GM21515 (cell line): Measurements from ENCODE around the gene DBH.
"Not testable (repeated sequence)": the region's sequence is repeated elsewhere in the genome, so short reads cannot be mapped to it uniquely, and the experiment has no call there.

Experiments
- ATAC-seq: cut with Tn5 transposase; IDR thresholded peaks from one replicate; pipeline ENCODE4 v1.9.1; 2021; ENCODE audit not compliant: unreplicated experiment

DBH gene

GRCh38 chr9:133621725-133622267, 14.4 kb upstream of the DBH start:
- no peak for ATAC-seq

DNA sequence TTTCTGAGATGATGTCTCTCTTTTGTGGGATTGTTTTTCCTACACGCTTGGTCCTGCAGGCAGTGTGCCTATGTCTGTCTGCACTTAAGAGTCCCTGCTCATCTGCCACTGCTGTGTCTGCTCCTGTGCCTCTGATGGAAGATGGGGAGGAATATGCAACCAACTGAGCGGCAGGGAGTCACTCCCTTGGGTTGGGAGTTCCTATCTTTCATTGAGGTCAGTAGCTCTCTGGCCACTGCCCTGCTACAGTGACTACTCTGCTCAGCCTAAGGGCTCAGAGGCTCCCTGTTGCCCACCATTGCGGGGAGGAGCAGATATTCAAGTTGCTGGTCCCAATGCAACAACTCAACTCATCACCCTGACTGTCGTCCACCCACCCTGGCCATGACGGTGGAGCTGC, 13.6 kb upstream of the DBH start:
- no peak for ATAC-seq

GRCh38 chr9:133626008-133626407, 10.2 kb upstream of the DBH start:
- not testable (repeated sequence) for ATAC-seq

DNA sequence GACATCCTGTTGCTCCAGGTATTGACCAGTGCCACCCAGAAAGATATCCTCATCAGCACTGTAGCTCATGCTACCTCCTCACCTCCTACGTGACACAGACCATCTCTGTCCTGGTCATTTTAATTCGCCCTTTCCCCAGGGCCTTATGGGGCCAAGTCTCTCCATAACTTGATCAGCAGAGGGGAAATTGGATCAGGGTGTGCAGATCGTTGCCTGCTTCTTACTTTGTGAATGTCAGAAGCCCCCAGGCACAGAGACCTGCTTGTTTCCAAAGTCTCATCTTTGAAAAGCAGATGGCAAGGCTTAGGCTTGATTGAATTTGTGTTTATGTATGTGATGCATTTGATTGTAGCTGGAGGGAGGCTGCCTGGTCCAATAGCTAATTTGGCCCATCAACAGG, 8.8 kb upstream of the DBH start:
- ATAC-seq, result no peak

DNA sequence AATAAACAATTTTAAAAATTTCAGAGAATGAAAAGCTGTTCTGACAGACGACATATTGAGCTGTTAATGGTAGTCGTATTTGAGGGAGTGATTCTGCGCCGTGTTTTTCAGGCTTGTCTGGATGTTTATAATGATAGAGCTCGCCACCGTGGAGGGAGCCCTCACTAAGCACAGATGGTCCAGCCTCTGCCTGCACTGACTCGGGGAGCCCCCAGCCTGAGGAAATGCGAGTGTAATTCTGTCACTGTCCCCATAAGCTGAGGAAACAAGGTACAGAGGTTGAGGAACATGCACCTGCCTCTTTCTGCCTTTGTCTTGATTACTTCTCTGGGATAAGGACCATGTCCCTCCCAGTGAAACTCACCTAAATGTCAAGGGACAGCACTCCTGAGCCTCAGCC, 7.4 kb upstream of the DBH start:
- ATAC-seq, result no peak

GRCh38 chr9:133629221-133630110, 6.7 kb upstream of the DBH start:
- ATAC-seq, result no peak

DNA sequence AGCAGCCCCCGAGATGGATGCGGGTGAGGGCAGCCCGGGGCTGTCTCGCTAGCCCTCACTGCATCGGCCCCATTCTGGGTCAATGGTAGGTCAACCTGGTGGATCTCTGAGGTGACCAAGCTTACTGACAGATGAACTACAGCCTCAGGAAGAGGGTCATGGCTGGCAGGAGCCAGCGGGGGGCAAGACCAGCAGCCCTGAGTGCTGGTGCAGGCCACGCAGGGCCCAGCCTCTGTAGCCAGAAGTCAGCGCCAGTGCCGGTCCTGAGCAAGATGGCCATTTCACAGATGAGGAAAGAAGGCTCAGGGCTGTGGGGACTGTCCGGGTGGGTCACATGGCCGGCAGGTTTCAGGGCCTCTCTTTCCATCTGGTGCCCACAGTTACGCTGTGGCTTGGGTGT, 5.1 kb upstream of the DBH start:
- no peak for ATAC-seq

GRCh38 chr9:133632806-133633680, 3.1 kb upstream of the DBH start:
- no peak for ATAC-seq

- no peak for ATAC-seq
These were observed 2.5 kb upstream of the DBH start for GRCh38 chr9:133633681-133634080.

DNA sequence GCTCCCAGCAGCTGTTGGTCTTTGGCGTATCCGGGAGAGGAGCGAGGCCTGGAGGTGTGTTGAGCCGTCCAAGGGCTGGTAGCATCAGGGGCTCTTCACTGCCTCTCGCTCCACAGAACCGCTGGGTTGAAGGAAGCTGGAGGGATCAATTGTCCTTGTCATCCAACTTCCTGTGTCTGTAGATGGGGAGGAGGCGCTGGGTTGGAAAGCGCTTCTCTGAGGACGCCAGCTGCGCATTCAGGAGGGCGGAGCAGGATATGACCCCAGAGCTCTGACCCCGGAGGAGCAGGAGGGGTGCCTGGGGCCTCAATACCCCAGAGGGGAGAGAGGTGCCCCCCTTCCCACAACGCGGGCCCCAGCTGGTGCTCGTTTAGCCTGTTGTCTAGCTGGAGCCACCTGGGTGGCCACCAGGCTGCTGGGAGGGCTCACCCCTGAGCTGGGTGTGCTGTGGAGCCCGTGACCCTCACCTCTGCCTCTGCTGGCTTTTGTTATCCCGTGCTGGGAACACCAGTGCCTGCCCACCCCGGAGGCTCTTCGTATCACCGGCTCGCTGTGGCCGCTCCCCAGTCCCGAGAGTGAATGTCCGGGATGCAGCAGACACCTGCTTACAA, 2.0 kb upstream of the DBH start:
- no peak for ATAC-seq

DNA sequence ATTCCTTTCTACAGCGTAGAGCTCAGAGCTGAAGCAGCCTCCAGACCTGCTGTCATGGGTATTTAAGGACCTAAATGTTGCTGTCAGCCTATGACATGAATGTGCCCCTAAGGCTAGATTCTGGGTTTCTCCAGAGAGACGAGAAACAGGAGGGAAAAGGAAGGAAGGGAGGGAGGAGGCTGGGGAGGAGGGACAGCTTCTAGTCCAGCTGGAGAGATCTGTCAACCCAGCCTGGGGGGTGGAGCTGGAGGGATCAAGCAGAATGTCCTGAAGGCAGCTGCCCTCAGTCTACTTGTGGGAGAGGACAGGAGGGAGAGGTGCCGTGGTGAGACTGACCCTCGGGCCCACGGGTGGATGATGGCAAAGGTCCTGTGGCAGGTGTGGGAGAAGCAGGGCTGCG, 1.1 kb upstream of the DBH start:
- ATAC-seq, result no peak

- ATAC-seq, result no peak
These were observed 739 bp downstream of the DBH start for GRCh38 chr9:133636902-133637301.

GRCh38 chr9:133637451-133638055, 1.4 kb downstream of the DBH start:
- ATAC-seq, result no peak

- no peak for ATAC-seq
These were observed 1.9 kb downstream of the DBH start for GRCh38 chr9:133638076-133638475.

DNA sequence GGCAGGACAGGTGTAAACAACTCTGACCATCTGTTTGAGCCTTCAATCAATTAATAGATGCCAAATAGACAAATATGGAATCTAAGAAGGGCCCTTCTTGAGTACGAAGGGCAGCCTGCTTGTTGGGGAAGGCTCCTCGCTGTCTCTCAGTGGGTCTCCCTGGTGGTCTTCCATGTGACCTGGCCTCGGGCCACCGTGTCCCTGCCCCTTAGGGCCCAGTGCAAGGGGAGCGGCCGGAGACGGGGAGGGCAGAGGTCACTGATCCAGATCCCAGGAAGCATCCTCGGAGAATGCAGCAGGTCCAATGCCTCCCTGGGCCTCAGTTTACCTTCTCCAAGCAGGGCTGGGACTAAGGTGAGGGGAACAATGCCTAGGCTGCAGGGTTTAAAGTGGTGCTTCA, 2.5 kb downstream of the DBH start:
- ATAC-seq, result no peak

DNA sequence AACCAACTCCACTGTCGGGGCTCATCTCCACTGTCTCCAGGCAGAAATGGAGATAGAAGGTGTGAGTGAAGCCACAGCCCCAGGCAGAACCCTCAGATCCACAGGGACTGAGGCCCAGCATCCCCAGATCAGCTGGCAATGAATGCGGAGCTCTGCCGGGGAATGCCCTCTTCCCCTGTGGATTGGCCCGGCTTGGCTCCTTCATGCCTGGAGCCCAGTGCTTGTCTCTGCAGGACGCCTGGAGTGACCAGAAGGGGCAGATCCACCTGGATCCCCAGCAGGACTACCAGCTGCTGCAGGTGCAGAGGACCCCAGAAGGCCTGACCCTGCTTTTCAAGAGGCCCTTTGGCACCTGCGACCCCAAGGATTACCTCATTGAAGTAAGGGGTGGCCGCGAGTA, 3.5 kb downstream of the DBH start:
- ATAC-seq, result no peak

- no peak for ATAC-seq
These were observed 4.0 kb downstream of the DBH start for GRCh38 chr9:133640160-133640559.

- ATAC-seq, result no peak
These were observed 4.6 kb downstream of the DBH start for GRCh38 chr9:133640580-133641395.

DNA sequence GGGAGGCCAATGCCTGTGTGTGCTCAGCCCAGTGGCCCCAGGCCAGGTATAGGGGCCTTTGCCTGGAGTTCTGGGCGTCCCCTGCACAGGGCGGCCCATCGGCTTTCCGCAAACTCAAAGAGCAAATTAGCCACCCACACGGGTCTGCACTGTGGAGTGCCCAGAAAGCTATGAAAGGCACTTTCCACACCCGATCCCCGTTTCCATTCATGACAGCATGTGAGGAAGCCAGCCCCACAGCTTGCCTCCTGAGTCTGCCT, 5.2 kb downstream of the DBH start:
- ATAC-seq, result no peak

GRCh38 chr9:133641861-133642595, 5.9 kb downstream of the DBH start:
- no peak for ATAC-seq
